ENCODE measurements around the gene BANF1.
"Not testable (repeated sequence)": the region's sequence is repeated elsewhere in the genome, so short reads cannot be mapped to it uniquely, and the experiment has no call there.

Gene BANF1

GRCh38 chr11:66011785-66012303 is 9.5 kb downstream of the BANF1 start, which contains the start of gene CST6:
CST6 (plus strand) TSS chr11:66012008; CDS start chr11:66012045, 37 bp downstream.
- DNase-seq: no peak

- no peak for DNase-seq
Measured at GRCh38 chr11:66012371-66012945, 10.2 kb downstream of the BANF1 start.

- DNase-seq: peak; percentile 52
Measured at GRCh38 chr11:66012946-66013761, 10.9 kb downstream of the BANF1 start.

GRCh38 chr11:66013762-66014100 is 11.4 kb downstream of the BANF1 start:
- no peak for DNase-seq

- no peak for DNase-seq
Measured at GRCh38 chr11:66014804-66015453, 12.6 kb downstream of the BANF1 start.

- DNase-seq: no peak
Measured at GRCh38 chr11:66015454-66015881, 13.2 kb downstream of the BANF1 start.

GRCh38 chr11:66015936-66016792 is 13.9 kb downstream of the BANF1 start:
- no peak for DNase-seq

GRCh38 chr11:66016793-66017177 is 14.5 kb downstream of the BANF1 start:
- no peak for DNase-seq

GRCh38 chr11:66017321-66017720 is 15.0 kb downstream of the BANF1 start:
- peak; percentile 50 for DNase-seq

GRCh38 chr11:66020212-66020611 is 17.9 kb downstream of the BANF1 start:
- no peak for DNase-seq

GRCh38 chr11:66020618-66021357 is 18.5 kb downstream of the BANF1 start:
- DNase-seq: peak; percentile 67

GRCh38 chr11:66022401-66023185 is 20.3 kb downstream of the BANF1 start:
- DNase-seq: peak; percentile 70

- DNase-seq: not testable (repeated sequence)
Measured at GRCh38 chr11:66023186-66023440, 20.8 kb downstream of the BANF1 start.

GRCh38 chr11:66026017-66026529 is 23.8 kb downstream of the BANF1 start, which contains the start of gene CATSPER1:
CATSPER1 (minus strand) TSS chr11:66026479; CDS start chr11:66026379, 100 bp downstream.
- no peak for DNase-seq

- no peak for DNase-seq
Measured at GRCh38 chr11:66032957-66033735, 30.8 kb downstream of the BANF1 start.

- DNase-seq: no peak
Measured at GRCh38 chr11:66035653-66036333, 33.5 kb downstream of the BANF1 start.

- no peak for DNase-seq
Measured at GRCh38 chr11:66036334-66036710, 34.0 kb downstream of the BANF1 start.

GRCh38 chr11:66037327-66037726 is 35.0 kb downstream of the BANF1 start:
- no peak for DNase-seq

- no peak for DNase-seq
Measured at GRCh38 chr11:66039765-66040164, 37.5 kb downstream of the BANF1 start.

Data from hematopoietic multipotent progenitor cell treated with erythropoietin and hydrocortisone succinate and interleukin-3 and kit ligand, for 8 days (in vitro differentiated cells).